ENCODE data around the gene CDK5R2.

GRCh38 chr2:218956039-218956438, 3.4 kb upstream of the CDK5R2 start:
- no peak for TF ChIP-seq SUZ12 (IDR thresholded peaks at IDR 0.05; ENCODE audit: extremely low read depth, insufficient read depth, insufficient read length)
- no peak for TF ChIP-seq YY1 (IDR thresholded peaks at IDR 0.05; ENCODE audit: insufficient read depth, insufficient read length)
